Measurements from ENCODE around the gene RELB.

RELB gene

DNA sequence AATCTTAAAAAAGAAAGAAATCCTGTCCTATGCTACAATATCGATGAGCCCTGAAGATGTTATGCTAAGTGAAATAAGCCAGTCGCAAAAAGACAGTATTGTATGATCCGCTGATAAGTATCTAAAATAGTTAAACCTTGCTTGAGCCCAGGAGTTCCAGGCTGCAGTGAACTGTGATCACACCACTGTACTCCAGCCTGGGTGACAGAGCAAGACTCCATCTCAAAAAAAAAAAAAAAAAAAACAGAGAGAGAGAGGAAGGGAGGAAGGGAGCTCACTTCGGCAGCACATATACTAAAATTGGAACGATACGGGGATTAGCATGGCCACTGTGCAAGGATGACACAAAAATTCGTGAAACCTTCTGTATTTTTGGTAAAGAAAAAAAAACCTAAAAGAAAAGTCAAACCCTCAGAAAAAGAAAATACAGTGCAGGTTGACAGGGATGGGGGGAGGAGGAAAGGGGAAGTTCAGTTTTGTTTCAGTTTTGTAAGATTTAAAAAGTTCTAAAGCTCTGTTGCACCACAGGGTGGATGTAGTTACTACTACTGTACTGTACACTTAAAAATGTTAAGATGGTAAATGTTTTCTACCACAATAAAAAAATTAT, 46.0 kb downstream of the RELB start:
- ATAC-seq, result no peak
- TF ChIP-seq ISL1 (CRISPR knock-in tag; IDR thresholded peaks at IDR 0.05), result no peak
- no peak for TF ChIP-seq ZFP30 (CRISPR knock-in tag; IDR thresholded peaks at IDR 0.05)
- TF ChIP-seq ESRRG (CRISPR knock-in tag; IDR thresholded peaks at IDR 0.05), result no peak
- TF ChIP-seq BACH2 (CRISPR knock-in tag; IDR thresholded peaks at IDR 0.05; ENCODE audit: borderline replicate concordance), result no peak
- TF ChIP-seq PPARA (CRISPR knock-in tag; IDR thresholded peaks at IDR 0.05; ENCODE audit: borderline replicate concordance), result no peak
- no peak for TF ChIP-seq ZNF8 (CRISPR knock-in tag; IDR thresholded peaks at IDR 0.05)
- TF ChIP-seq RARB (CRISPR knock-in tag; IDR thresholded peaks at IDR 0.05), result no peak
- TF ChIP-seq, protein P1, sequence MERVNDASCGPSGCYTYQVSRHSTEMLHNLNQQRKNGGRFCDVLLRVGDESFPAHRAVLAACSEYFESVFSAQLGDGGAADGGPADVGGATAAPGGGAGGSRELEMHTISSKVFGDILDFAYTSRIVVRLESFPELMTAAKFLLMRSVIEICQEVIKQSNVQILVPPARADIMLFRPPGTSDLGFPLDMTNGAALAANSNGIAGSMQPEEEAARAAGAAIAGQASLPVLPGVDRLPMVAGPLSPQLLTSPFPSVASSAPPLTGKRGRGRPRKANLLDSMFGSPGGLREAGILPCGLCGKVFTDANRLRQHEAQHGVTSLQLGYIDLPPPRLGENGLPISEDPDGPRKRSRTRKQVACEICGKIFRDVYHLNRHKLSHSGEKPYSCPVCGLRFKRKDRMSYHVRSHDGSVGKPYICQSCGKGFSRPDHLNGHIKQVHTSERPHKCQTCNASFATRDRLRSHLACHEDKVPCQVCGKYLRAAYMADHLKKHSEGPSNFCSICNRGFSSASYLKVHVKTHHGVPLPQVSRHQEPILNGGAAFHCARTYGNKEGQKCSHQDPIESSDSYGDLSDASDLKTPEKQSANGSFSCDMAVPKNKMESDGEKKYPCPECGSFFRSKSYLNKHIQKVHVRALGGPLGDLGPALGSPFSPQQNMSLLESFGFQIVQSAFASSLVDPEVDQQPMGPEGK (CRISPR knock-in tag; IDR thresholded peaks at IDR 0.05; ENCODE audit: borderline replicate concordance), result no peak
- TF ChIP-seq, protein P2, sequence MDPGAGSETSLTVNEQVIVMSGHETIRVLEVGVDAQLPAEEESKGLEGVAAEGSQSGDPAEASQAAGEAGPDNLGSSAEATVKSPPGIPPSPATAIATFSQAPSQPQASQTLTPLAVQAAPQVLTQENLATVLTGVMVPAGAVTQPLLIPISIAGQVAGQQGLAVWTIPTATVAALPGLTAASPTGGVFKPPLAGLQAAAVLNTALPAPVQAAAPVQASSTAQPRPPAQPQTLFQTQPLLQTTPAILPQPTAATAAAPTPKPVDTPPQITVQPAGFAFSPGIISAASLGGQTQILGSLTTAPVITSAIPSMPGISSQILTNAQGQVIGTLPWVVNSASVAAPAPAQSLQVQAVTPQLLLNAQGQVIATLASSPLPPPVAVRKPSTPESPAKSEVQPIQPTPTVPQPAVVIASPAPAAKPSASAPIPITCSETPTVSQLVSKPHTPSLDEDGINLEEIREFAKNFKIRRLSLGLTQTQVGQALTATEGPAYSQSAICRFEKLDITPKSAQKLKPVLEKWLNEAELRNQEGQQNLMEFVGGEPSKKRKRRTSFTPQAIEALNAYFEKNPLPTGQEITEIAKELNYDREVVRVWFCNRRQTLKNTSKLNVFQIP (CRISPR knock-in tag; IDR thresholded peaks at IDR 0.05; ENCODE audit: borderline replicate concordance, low read depth), result no peak
- TF ChIP-seq GLIS3 (CRISPR knock-in tag; IDR thresholded peaks at IDR 0.05), result no peak
- TF ChIP-seq TSHZ2 (CRISPR knock-in tag; IDR thresholded peaks at IDR 0.05), result no peak
- TF ChIP-seq CSRNP3 (CRISPR knock-in tag; IDR thresholded peaks at IDR 0.05), result no peak

GRCh38 chr19:45049073-45049736, 47.9 kb downstream of the RELB start:
- no peak for TF ChIP-seq BACH2 (CRISPR knock-in tag; IDR thresholded peaks at IDR 0.05; ENCODE audit: borderline replicate concordance)
- TF ChIP-seq RARB (CRISPR knock-in tag; IDR thresholded peaks at IDR 0.05), result no peak
- TF ChIP-seq CSDC2 (CRISPR knock-in tag; IDR thresholded peaks at IDR 0.05), result no peak
- TF ChIP-seq ISL1 (CRISPR knock-in tag; IDR thresholded peaks at IDR 0.05), result no peak
- TF ChIP-seq GLIS3 (CRISPR knock-in tag; IDR thresholded peaks at IDR 0.05), result no peak
- TF ChIP-seq TCF4 (CRISPR knock-in tag; IDR thresholded peaks at IDR 0.05; ENCODE audit: borderline replicate concordance), result no peak
- TF ChIP-seq ZC3H10 (CRISPR knock-in tag; IDR thresholded peaks at IDR 0.05), result no peak
- TF ChIP-seq, protein P1 (CRISPR knock-in tag; IDR thresholded peaks at IDR 0.05; ENCODE audit: borderline replicate concordance), result no peak
- no peak for TF ChIP-seq CREB5 (CRISPR knock-in tag; IDR thresholded peaks at IDR 0.05; ENCODE audit: low read depth)
- no peak for TF ChIP-seq ZNF70 (CRISPR knock-in tag; IDR thresholded peaks at IDR 0.05)
- ATAC-seq, result peak; percentile 24; the same call in 1 of the 3 replicates

All from SK-N-SH treated with all-trans-retinoic acid at 6 μM for 48 hours (cell line).